Measurements from ENCODE around the gene DMRT1.
"Not testable (repeated sequence)": the region's sequence is repeated elsewhere in the genome, so short reads cannot be mapped to it uniquely, and the experiment has no call there.

The DMRT1 gene

GRCh38 chr9:860706-861105 lies 19.2 kb downstream of the DMRT1 start:
- DNase-seq: no peak

GRCh38 chr9:861525-861924 lies 20.0 kb downstream of the DMRT1 start:
- DNase-seq: not testable (repeated sequence)

GRCh38 chr9:875119-875962 lies 33.8 kb downstream of the DMRT1 start:
- no peak for DNase-seq

GRCh38 chr9:876425-876824 lies 34.9 kb downstream of the DMRT1 start:
- DNase-seq: no peak

- DNase-seq: no peak
These were observed 36.7 kb downstream of the DMRT1 start for GRCh38 chr9:878239-878638.

GRCh38 chr9:880725-881124 lies 39.2 kb downstream of the DMRT1 start:
- DNase-seq: no peak

GRCh38 chr9:882416-882924 lies 41.0 kb downstream of the DMRT1 start:
- no peak for DNase-seq

GRCh38 chr9:883011-883410 lies 41.5 kb downstream of the DMRT1 start:
- DNase-seq: no peak

GRCh38 chr9:886886-887285 lies 45.4 kb downstream of the DMRT1 start:
- DNase-seq: no peak

- DNase-seq: no peak
These were observed 50.6 kb downstream of the DMRT1 start for GRCh38 chr9:892123-892522.

- DNase-seq: no peak
These were observed 51.6 kb downstream of the DMRT1 start for GRCh38 chr9:893115-893514.

GRCh38 chr9:893843-894420 lies 52.4 kb downstream of the DMRT1 start:
- DNase-seq: peak; percentile 51 to 74

GRCh38 chr9:899440-900184 lies 58.1 kb downstream of the DMRT1 start:
- peak; percentile 4 to 12 for DNase-seq

- DNase-seq: no peak
These were observed 62.4 kb downstream of the DMRT1 start for GRCh38 chr9:903886-904285.

GRCh38 chr9:905906-906305 lies 64.4 kb downstream of the DMRT1 start:
- no peak for DNase-seq

- no peak for DNase-seq
These were observed 67.2 kb downstream of the DMRT1 start for GRCh38 chr9:908536-909205.

- no peak for DNase-seq
These were observed 69.5 kb downstream of the DMRT1 start for GRCh38 chr9:911005-911404.

- no peak for DNase-seq
These were observed 71.3 kb downstream of the DMRT1 start for GRCh38 chr9:912776-913175.

GRCh38 chr9:913526-913925 lies 72.0 kb downstream of the DMRT1 start:
- DNase-seq: not testable (repeated sequence)

- DNase-seq: no peak
These were observed 76.2 kb downstream of the DMRT1 start for GRCh38 chr9:917730-918129.

- DNase-seq: no peak
These were observed 79.4 kb downstream of the DMRT1 start for GRCh38 chr9:920927-921326.

- DNase-seq: no peak
These were observed 80.7 kb downstream of the DMRT1 start for GRCh38 chr9:922171-922570.

- no peak for DNase-seq
These were observed 81.2 kb downstream of the DMRT1 start for GRCh38 chr9:922731-923130.
